Activated CD8-positive, alpha-beta T cell treated with anti-CD3 and anti-CD28 coated beads for 36 hours (primary cell): Measurements from ENCODE around the gene SHISA2. TPM values are rescaled to one million over a fixed set of nuclear protein-coding genes. Genes with fewer than 3 reads are reported as not detected.
"Not testable (repeated sequence)": the region's sequence is repeated elsewhere in the genome, so short reads cannot be mapped to it uniquely, and the experiment has no call there.

ENCODE experiments used
- ATAC-seq: fragments of 200-7000 bp; cut with Tn5 transposase; one replicate; pipeline ENCODE4 v1.10.0; 2021; ENCODE audit warnings: mild to moderate bottlenecking, moderate library complexity
- CTCF ChIA-PET: fragments of 350-600 bp; sonication (Branson Sonifier 250); formaldehyde crosslinking; loops from one replicate; lab custom pipeline; 2021; ENCODE audit warnings: antibody characterized with exemption; lab: Charles Lee
- POLR2A ChIA-PET: fragments of 350-600 bp; sonication (Branson Sonifier 250); formaldehyde crosslinking; loops from one replicate; lab custom pipeline; 2021; ENCODE audit warnings: antibody characterized with exemption; lab: Charles Lee
- DNase-seq: peaks from one replicate; pipeline ENCODE4 v3.0.0-alpha.2; 2020
- H3K27ac Mint-ChIP-seq: one replicate; pipeline ENCODE4 v1.8.0; 2021; ENCODE audit warnings: mild to moderate bottlenecking, mixed read lengths
- H3K27me3 Mint-ChIP-seq: one replicate; pipeline ENCODE4 v1.8.0; 2021; ENCODE audit warnings: mixed read lengths
- H3K36me3 Mint-ChIP-seq: one replicate; pipeline ENCODE4 v1.8.0; 2021; ENCODE audit warnings: low read depth, mixed read lengths
- H3K4me1 Mint-ChIP-seq: one replicate; pipeline ENCODE4 v1.8.0; 2021; ENCODE audit warnings: low read depth, mixed read lengths
- H3K4me3 Mint-ChIP-seq: one replicate; pipeline ENCODE4 v1.8.0; 2021; ENCODE audit warnings: mild to moderate bottlenecking, moderate library complexity, mixed read lengths
- H3K9me3 Mint-ChIP-seq: one replicate; pipeline ENCODE4 v1.8.0; 2021; ENCODE audit warnings: mixed read lengths
- intact Hi-C: fragments of 100-400 bp; cut with micrococcal nuclease; formaldehyde crosslinking; loops from one replicate; pipeline ENCODE4 v1.10.0; 2022
- total RNA-seq, 2 experiments: library from RNA; stranded (reverse); gene quantifications; one replicate each; pipeline ENCODE4 v1.2.3, GENCODE V29; 2021
- TF ChIP-seq, protein P1 (sequence below): fragments of 200-600 bp; IDR thresholded peaks from one replicate; pipeline ENCODE4 v1.8.0; 2022; ENCODE audit warnings: antibody characterized with exemption, mild to moderate bottlenecking

The SHISA2 gene
- total RNA-seq, 2 experiments from 2014 or later, result 0.13 TPM; not detected in 1

GRCh38 chr13:26074706-26075105 lies 22.9 kb upstream of the SHISA2 start:
- no peaks in the 10 kb centered on the region for H3K9me3 Mint-ChIP-seq
- H3K27ac Mint-ChIP-seq, result no peak overlapping the region
- ATAC-seq, result no peak
- H3K4me1 Mint-ChIP-seq, result no peaks in the 10 kb centered on the region
- H3K4me3 Mint-ChIP-seq, result no peak overlapping the region
- intact Hi-C loops, result no loop called here
- TF ChIP-seq, protein P1, sequence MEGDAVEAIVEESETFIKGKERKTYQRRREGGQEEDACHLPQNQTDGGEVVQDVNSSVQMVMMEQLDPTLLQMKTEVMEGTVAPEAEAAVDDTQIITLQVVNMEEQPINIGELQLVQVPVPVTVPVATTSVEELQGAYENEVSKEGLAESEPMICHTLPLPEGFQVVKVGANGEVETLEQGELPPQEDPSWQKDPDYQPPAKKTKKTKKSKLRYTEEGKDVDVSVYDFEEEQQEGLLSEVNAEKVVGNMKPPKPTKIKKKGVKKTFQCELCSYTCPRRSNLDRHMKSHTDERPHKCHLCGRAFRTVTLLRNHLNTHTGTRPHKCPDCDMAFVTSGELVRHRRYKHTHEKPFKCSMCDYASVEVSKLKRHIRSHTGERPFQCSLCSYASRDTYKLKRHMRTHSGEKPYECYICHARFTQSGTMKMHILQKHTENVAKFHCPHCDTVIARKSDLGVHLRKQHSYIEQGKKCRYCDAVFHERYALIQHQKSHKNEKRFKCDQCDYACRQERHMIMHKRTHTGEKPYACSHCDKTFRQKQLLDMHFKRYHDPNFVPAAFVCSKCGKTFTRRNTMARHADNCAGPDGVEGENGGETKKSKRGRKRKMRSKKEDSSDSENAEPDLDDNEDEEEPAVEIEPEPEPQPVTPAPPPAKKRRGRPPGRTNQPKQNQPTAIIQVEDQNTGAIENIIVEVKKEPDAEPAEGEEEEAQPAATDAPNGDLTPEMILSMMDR, result no peak
- CTCF ChIA-PET, result interaction anchor here (0.7 to 2.5 kb wide), 2 partner anchors 494 to 500 kb away, joined by 3 to 10 read pairs; no protein-coding TSS in a partner anchor
- no peak for DNase-seq
- POLR2A ChIA-PET, result no interaction called here
- H3K27me3 Mint-ChIP-seq, result peaks cover 15% of the 10 kb centered on the region
- no peaks in the 10 kb centered on the region for H3K36me3 Mint-ChIP-seq

GRCh38 chr13:26072335-26072734 lies 20.5 kb upstream of the SHISA2 start:
- H3K4me3 Mint-ChIP-seq, POLR2A ChIA-PET, DNase-seq, ATAC-seq, H3K27ac Mint-ChIP-seq, H3K9me3 Mint-ChIP-seq, H3K36me3 Mint-ChIP-seq, intact Hi-C loops, H3K4me1 Mint-ChIP-seq: not testable (repeated sequence)
- peaks cover 15% of the 10 kb centered on the region for H3K27me3 Mint-ChIP-seq
- CTCF ChIA-PET, result interaction anchor here (0.6 to 2.8 kb wide), 2 partner anchors 76 to 498 kb away, joined by 3 to 14 read pairs; no protein-coding TSS in a partner anchor

DNA sequence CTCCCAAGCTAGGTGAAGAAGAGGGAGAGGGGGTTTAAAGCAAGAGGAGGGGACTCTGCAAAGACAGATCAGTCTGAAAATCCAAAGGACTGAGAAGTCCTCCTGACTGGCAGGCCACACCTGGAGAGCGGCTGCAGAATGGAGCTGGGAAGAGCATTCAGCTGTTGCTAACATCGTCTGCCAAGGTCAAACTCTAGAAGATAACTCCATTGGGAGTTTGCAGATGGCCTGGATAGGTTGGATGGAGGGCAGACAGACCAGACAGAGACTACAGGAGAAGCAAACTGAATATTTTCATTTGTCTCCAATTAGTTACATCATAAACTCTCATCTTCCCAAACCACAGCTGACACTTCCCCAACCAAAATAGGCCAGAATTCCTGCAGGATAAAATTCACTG lies 19.9 kb upstream of the SHISA2 start:
- Mint-ChIP-seq H3K4me3 (no peak overlapping the region), H3K9me3 (no peaks in the 10 kb centered on the region), H3K4me1 (no peaks in the 10 kb centered on the region), H3K36me3 (no peaks in the 10 kb centered on the region), H3K27me3 (peaks cover 15% of the 10 kb centered on the region), H3K27ac (no peak overlapping the region)
- ATAC-seq (no peak), DNase-seq (no peak)
- intact Hi-C loops, result no loop called here
- POLR2A ChIA-PET, result no interaction called here
- CTCF ChIA-PET, result interaction anchor here (1.0 to 2.8 kb wide), 7 partner anchors 43 to 497 kb away, joined by 3 to 14 read pairs (median 3); no protein-coding TSS in a partner anchor
- TF ChIP-seq, protein P1, result no peak

DNA sequence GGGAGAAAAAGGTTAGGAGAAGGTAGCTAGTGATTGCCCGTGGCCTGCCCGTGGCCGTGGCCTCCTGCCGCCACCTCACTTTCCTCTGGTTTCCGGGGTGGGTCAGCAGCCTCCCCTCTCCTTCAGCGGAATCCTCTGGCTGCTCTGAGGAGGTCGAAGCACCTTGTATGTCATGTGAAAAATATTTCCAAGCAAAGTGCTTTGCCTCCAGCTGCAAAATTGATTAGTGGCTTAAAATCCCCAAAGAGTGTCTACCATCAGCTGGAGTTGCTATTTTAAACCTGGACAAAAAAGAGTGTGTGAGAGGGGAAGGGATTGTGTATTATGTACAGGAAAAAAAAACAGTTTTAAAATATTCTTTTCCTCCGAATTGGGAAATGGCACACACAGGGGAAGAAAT lies 17.8 kb upstream of the SHISA2 start:
- ATAC-seq, intact Hi-C loops, CTCF ChIA-PET, H3K9me3 Mint-ChIP-seq, H3K27ac Mint-ChIP-seq, H3K36me3 Mint-ChIP-seq, H3K4me3 Mint-ChIP-seq, H3K4me1 Mint-ChIP-seq, DNase-seq, POLR2A ChIA-PET: not testable (repeated sequence)
- H3K27me3 Mint-ChIP-seq, result peaks cover 14% of the 10 kb centered on the region

- H3K27ac Mint-ChIP-seq, POLR2A ChIA-PET, H3K9me3 Mint-ChIP-seq, DNase-seq, ATAC-seq, H3K36me3 Mint-ChIP-seq, H3K4me3 Mint-ChIP-seq, H3K4me1 Mint-ChIP-seq, intact Hi-C loops: not testable (repeated sequence)
- peaks cover 14% of the 10 kb centered on the region for H3K27me3 Mint-ChIP-seq
- CTCF ChIA-PET, result interaction anchor here (1.3 kb wide), 1 partner anchor 494 kb away, joined by 3 read pairs; no protein-coding TSS in a partner anchor
Observed at GRCh38 chr13:26068372-26068771, 16.6 kb upstream of the SHISA2 start.

GRCh38 chr13:26067601-26068000 lies 15.8 kb upstream of the SHISA2 start:
- Mint-ChIP-seq H3K4me1 (no peaks in the 10 kb centered on the region), H3K27ac (no peak overlapping the region), H3K36me3 (no peaks in the 10 kb centered on the region), H3K9me3 (no peaks in the 10 kb centered on the region), H3K4me3 (no peak overlapping the region), H3K27me3 (peaks cover 14% of the 10 kb centered on the region)
- intact Hi-C loops, result no loop called here
- CTCF ChIA-PET, result interaction anchor here (1.2 to 2.8 kb wide), 3 partner anchors 239 to 493 kb away, joined by 3 to 11 read pairs (median 4); no protein-coding TSS in a partner anchor
- ATAC-seq, result no peak
- POLR2A ChIA-PET, result no interaction called here
- DNase-seq, result no peak
- TF ChIP-seq, protein P1, result no peak

- H3K27me3 Mint-ChIP-seq, H3K36me3 Mint-ChIP-seq, intact Hi-C loops, POLR2A ChIA-PET, DNase-seq, H3K4me1 Mint-ChIP-seq, ATAC-seq, H3K9me3 Mint-ChIP-seq, H3K4me3 Mint-ChIP-seq, H3K27ac Mint-ChIP-seq: not testable (repeated sequence)
- CTCF ChIA-PET, result interaction anchor here (0.6 to 2.8 kb wide), 2 partner anchors 261 to 492 kb away, joined by 3 to 11 read pairs; no protein-coding TSS in a partner anchor
Observed at GRCh38 chr13:26066492-26066891, 14.7 kb upstream of the SHISA2 start.
